HepG2 (cell line): ENCODE data around the gene FIS1. TPM values are rescaled to one million over a fixed set of nuclear protein-coding genes. Genes with fewer than 3 reads are reported as not detected.

Source experiments
- ESRRA ChIP-seq: sonication (generic); formaldehyde crosslinking; IDR thresholded peaks from 2 replicates; pipeline ENCODE4 v1.5.1; 2020; ENCODE audit warnings: mild to moderate bottlenecking, low read depth, missing genetic modification reagents
- REPIN1 ChIP-seq: sonication (generic); formaldehyde crosslinking; IDR thresholded peaks from 2 replicates; pipeline ENCODE4 v1.8.0; 2022; ENCODE audit warnings: missing genetic modification reagents, low read depth, mild to moderate bottlenecking, borderline replicate concordance
- SRSF4 ChIP-seq: fragments of 200-400 bp; formaldehyde crosslinking; IDR thresholded peaks from one replicate; pipeline ENCODE4 v1.6.1; 2018; ENCODE audit warnings: mild to moderate bottlenecking, low read depth, low read length, moderate library complexity; ENCODE audit not compliant: poor library complexity, severe bottlenecking
- TRIM24 ChIP-seq: sonication (generic); formaldehyde crosslinking; IDR thresholded peaks from 2 replicates; pipeline ENCODE4 v1.8.0; 2022; ENCODE audit warnings: mild to moderate bottlenecking, missing genetic modification reagents
- XRCC5 ChIP-seq: fragments of 200-400 bp; formaldehyde crosslinking; optimal IDR thresholded peaks from 2 replicates; pipeline ENCODE3; 2017; ENCODE audit warnings: mild to moderate bottlenecking, low read length
- ZFP41 ChIP-seq: sonication (generic); formaldehyde crosslinking; IDR thresholded peaks from 2 replicates; pipeline ENCODE4 v1.4.0; 2020; ENCODE audit warnings: mild to moderate bottlenecking, missing genetic modification reagents, borderline replicate concordance
- ZNF296 ChIP-seq: sonication (generic); formaldehyde crosslinking; conservative IDR thresholded peaks from 2 replicates; pipeline ENCODE4 v1.5.0; 2020; ENCODE audit warnings: mild to moderate bottlenecking, missing genetic modification reagents
- polyA plus RNA-seq, 8 experiments: library from polyadenylated mRNA; depleted of rRNA in 3 of 8; stranded (reverse) in 7 of 8; unstranded in 1 of 8; fragments of >200 nt; fragmentation: Illumina TruSeq in 4 of 8; extraction: Trizol in 4 of 8; gene quantifications; 2 replicates each; pipeline versions ENCODE4 v1.2.1 to v1.2.3, GENCODE V29; 2011 to 2016; ENCODE audit warnings: low read depth in 4 of 8, missing spikeins in 1 of 8, mixed read lengths in 1 of 8; ENCODE audit not compliant: insufficient read depth in 1 of 8
- total RNA-seq, 5 experiments: library from RNA; depleted of rRNA; stranded (reverse); fragments of >200 nt; fragmentation: Illumina TruSeq; extraction: Trizol; gene quantifications; 2 replicates each; pipeline ENCODE4 v1.2.3, GENCODE V29; 2016; ENCODE audit warnings: low read depth in 1 of 5
- TF ChIP-seq, protein P1 (sequence below): sonication (generic); formaldehyde crosslinking; IDR thresholded peaks from 2 replicates; pipeline ENCODE4 v1.4.0; 2020; ENCODE audit warnings: mild to moderate bottlenecking, missing genetic modification reagents
- TF ChIP-seq, protein P2 (sequence below): sonication (generic); formaldehyde crosslinking; IDR thresholded peaks from 2 replicates; pipeline ENCODE4 v1.5.0; 2020; ENCODE audit warnings: mild to moderate bottlenecking, missing genetic modification reagents, borderline replicate concordance
- TF ChIP-seq, protein P3 (sequence below): fragments of 450-650 bp; IDR thresholded peaks from 2 replicates; pipeline ENCODE4 v1.6.1; 2017; ENCODE audit warnings: mild to moderate bottlenecking
- TF ChIP-seq, protein P4 (sequence below): sonication (generic); formaldehyde crosslinking; IDR thresholded peaks from 2 replicates; pipeline ENCODE4 v1.9.0; 2021; ENCODE audit warnings: mild to moderate bottlenecking, missing genetic modification reagents

FIS1 gene
- total and polyA plus RNA-seq, 2 of the 13 experiments (the other 11 are each of a cell fraction or from before 2014, with no cell fraction given), result 97.5 to 101 TPM

DNA sequence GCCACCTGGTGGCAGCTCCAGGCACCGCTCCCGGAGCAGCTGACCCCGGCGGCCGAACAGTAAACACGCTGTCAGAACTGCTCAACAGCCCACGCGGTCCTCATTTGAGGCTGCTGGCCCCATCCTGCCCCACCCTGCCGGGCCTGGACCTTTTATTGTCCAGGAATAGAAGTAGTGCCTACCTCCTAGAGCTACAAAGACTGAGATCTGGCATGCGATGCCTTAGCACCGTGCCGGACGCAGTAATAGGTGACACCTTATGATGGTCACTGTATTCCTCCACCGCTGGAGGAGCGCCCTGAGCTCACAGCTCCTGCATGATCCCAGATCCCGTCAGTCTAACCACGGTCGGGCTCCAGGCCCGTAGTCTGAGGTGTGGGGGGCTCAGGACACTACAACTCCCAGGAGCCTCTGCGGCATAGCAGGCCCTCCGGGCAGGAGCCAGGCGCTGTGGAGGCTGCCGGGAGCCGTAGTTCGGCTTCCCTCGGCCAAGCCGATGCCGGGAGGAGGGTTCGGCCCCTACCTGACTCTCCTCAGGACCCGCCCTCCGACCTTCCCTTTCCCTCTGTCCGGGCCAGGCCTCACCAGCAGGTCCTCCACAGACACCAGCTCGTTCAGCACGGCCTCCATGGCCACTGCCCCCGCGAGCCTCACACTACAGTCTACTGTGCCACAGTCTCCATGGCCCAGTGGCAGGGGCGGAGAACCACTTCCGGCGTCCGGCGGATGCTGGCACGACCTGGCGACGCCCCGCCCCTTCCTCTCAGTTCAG, at the start of gene FIS1 (continued):
- TF ChIP-seq, protein P1, sequence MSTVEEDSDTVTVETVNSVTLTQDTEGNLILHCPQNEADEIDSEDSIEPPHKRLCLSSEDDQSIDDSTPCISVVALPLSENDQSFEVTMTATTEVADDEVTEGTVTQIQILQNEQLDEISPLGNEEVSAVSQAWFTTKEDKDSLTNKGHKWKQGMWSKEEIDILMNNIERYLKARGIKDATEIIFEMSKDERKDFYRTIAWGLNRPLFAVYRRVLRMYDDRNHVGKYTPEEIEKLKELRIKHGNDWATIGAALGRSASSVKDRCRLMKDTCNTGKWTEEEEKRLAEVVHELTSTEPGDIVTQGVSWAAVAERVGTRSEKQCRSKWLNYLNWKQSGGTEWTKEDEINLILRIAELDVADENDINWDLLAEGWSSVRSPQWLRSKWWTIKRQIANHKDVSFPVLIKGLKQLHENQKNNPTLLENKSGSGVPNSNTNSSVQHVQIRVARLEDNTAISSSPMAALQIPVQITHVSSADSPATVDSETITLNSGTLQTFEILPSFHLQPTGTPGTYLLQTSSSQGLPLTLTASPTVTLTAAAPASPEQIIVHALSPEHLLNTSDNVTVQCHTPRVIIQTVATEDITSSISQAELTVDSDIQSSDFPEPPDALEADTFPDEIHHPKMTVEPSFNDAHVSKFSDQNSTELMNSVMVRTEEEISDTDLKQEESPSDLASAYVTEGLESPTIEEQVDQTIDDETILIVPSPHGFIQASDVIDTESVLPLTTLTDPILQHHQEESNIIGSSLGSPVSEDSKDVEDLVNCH (CRISPR knock-in tag), result no peak
- TF ChIP-seq ESRRA (CRISPR knock-in tag), result no peak; the same call in 1 of the 2 replicates
- no peak for TF ChIP-seq TRIM24
- TF ChIP-seq, protein P2, sequence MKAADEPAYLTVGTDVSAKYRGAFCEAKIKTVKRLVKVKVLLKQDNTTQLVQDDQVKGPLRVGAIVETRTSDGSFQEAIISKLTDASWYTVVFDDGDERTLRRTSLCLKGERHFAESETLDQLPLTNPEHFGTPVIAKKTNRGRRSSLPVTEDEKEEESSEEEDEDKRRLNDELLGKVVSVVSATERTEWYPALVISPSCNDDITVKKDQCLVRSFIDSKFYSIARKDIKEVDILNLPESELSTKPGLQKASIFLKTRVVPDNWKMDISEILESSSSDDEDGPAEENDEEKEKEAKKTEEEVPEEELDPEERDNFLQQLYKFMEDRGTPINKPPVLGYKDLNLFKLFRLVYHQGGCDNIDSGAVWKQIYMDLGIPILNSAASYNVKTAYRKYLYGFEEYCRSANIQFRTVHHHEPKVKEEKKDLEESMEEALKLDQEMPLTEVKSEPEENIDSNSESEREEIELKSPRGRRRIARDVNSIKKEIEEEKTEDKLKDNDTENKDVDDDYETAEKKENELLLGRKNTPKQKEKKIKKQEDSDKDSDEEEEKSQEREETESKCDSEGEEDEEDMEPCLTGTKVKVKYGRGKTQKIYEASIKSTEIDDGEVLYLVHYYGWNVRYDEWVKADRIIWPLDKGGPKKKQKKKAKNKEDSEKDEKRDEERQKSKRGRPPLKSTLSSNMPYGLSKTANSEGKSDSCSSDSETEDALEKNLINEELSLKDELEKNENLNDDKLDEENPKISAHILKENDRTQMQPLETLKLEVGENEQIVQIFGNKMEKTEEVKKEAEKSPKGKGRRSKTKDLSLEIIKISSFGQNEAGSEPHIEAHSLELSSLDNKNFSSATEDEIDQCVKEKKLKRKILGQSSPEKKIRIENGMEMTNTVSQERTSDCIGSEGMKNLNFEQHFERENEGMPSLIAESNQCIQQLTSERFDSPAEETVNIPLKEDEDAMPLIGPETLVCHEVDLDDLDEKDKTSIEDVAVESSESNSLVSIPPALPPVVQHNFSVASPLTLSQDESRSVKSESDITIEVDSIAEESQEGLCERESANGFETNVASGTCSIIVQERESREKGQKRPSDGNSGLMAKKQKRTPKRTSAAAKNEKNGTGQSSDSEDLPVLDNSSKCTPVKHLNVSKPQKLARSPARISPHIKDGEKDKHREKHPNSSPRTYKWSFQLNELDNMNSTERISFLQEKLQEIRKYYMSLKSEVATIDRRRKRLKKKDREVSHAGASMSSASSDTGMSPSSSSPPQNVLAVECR (CRISPR knock-in tag), result peak; percentile 92
- TF ChIP-seq, protein P3, sequence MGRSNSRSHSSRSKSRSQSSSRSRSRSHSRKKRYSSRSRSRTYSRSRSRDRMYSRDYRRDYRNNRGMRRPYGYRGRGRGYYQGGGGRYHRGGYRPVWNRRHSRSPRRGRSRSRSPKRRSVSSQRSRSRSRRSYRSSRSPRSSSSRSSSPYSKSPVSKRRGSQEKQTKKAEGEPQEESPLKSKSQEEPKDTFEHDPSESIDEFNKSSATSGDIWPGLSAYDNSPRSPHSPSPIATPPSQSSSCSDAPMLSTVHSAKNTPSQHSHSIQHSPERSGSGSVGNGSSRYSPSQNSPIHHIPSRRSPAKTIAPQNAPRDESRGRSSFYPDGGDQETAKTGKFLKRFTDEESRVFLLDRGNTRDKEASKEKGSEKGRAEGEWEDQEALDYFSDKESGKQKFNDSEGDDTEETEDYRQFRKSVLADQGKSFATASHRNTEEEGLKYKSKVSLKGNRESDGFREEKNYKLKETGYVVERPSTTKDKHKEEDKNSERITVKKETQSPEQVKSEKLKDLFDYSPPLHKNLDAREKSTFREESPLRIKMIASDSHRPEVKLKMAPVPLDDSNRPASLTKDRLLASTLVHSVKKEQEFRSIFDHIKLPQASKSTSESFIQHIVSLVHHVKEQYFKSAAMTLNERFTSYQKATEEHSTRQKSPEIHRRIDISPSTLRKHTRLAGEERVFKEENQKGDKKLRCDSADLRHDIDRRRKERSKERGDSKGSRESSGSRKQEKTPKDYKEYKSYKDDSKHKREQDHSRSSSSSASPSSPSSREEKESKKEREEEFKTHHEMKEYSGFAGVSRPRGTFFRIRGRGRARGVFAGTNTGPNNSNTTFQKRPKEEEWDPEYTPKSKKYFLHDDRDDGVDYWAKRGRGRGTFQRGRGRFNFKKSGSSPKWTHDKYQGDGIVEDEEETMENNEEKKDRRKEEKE, result no peak
- peak; percentile 53 for TF ChIP-seq REPIN1 (CRISPR knock-in tag)
- 0 out of 2 replicates have a peak, but pooled peaks have one; percentile 81 for TF ChIP-seq ZNF296 (CRISPR knock-in tag)
- peak; percentile 90 for TF ChIP-seq XRCC5
- TF ChIP-seq SRSF4, result no peak
- peak; percentile 71; the same call in 1 of the 2 replicates for TF ChIP-seq ZFP41 (CRISPR knock-in tag)
- TF ChIP-seq, protein P4, sequence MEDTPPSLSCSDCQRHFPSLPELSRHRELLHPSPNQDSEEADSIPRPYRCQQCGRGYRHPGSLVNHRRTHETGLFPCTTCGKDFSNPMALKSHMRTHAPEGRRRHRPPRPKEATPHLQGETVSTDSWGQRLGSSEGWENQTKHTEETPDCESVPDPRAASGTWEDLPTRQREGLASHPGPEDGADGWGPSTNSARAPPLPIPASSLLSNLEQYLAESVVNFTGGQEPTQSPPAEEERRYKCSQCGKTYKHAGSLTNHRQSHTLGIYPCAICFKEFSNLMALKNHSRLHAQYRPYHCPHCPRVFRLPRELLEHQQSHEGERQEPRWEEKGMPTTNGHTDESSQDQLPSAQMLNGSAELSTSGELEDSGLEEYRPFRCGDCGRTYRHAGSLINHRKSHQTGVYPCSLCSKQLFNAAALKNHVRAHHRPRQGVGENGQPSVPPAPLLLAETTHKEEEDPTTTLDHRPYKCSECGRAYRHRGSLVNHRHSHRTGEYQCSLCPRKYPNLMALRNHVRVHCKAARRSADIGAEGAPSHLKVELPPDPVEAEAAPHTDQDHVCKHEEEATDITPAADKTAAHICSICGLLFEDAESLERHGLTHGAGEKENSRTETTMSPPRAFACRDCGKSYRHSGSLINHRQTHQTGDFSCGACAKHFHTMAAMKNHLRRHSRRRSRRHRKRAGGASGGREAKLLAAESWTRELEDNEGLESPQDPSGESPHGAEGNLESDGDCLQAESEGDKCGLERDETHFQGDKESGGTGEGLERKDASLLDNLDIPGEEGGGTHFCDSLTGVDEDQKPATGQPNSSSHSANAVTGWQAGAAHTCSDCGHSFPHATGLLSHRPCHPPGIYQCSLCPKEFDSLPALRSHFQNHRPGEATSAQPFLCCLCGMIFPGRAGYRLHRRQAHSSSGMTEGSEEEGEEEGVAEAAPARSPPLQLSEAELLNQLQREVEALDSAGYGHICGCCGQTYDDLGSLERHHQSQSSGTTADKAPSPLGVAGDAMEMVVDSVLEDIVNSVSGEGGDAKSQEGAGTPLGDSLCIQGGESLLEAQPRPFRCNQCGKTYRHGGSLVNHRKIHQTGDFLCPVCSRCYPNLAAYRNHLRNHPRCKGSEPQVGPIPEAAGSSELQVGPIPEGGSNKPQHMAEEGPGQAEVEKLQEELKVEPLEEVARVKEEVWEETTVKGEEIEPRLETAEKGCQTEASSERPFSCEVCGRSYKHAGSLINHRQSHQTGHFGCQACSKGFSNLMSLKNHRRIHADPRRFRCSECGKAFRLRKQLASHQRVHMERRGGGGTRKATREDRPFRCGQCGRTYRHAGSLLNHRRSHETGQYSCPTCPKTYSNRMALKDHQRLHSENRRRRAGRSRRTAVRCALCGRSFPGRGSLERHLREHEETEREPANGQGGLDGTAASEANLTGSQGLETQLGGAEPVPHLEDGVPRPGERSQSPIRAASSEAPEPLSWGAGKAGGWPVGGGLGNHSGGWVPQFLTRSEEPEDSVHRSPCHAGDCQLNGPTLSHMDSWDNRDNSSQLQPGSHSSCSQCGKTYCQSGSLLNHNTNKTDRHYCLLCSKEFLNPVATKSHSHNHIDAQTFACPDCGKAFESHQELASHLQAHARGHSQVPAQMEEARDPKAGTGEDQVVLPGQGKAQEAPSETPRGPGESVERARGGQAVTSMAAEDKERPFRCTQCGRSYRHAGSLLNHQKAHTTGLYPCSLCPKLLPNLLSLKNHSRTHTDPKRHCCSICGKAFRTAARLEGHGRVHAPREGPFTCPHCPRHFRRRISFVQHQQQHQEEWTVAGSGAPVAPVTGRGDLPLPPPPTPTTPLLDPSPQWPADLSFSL (CRISPR knock-in tag), result no peak
